ENCODE results near the gene HDAC9. TPM values are rescaled to one million over a fixed set of nuclear protein-coding genes. Genes with fewer than 3 reads are reported as not detected.

HDAC9 gene
- total RNA-seq, 2 experiments from 2014 or later, result not detected

GRCh38 chr7:18471476-18472160 is 23.9 kb upstream of the HDAC9 start:
- Mint-ChIP-seq H3K9me3 (no peaks in the 10 kb centered on the region), H3K36me3 (ENCODE audit: low read depth) (no peaks in the 10 kb centered on the region), H3K4me1 (ENCODE audit: low read depth) (no peaks in the 10 kb centered on the region), H3K27ac (no peak overlapping the region), H3K27me3 (ENCODE audit: low read depth) (no peaks in the 10 kb centered on the region), H3K4me3 (no peak overlapping the region)
- DNase-seq, result no peak
- intact Hi-C loops (cut with micrococcal nuclease), result no loop called here
- CTCF ChIA-PET, result interaction anchor here (0.6 kb wide), 1 partner anchor 119 kb away, joined by 3 read pairs; no protein-coding TSS in a partner anchor

- Mint-ChIP-seq H3K4me1 (ENCODE audit: low read depth) (no peaks in the 10 kb centered on the region), H3K4me3 (no peak overlapping the region), H3K27ac (no peak overlapping the region), H3K36me3 (ENCODE audit: low read depth) (no peaks in the 10 kb centered on the region), H3K27me3 (ENCODE audit: low read depth) (no peaks in the 10 kb centered on the region), H3K9me3 (no peaks in the 10 kb centered on the region)
- intact Hi-C loops (cut with micrococcal nuclease), result no loop called here
- CTCF ChIA-PET, result no interaction called here
- DNase-seq, result no peak
Observed at GRCh38 chr7:18472161-18472483, 23.4 kb upstream of the HDAC9 start.

GRCh38 chr7:18473119-18473518 is 22.4 kb upstream of the HDAC9 start:
- no peak overlapping the region for H3K27ac Mint-ChIP-seq
- no peak for DNase-seq

DNA sequence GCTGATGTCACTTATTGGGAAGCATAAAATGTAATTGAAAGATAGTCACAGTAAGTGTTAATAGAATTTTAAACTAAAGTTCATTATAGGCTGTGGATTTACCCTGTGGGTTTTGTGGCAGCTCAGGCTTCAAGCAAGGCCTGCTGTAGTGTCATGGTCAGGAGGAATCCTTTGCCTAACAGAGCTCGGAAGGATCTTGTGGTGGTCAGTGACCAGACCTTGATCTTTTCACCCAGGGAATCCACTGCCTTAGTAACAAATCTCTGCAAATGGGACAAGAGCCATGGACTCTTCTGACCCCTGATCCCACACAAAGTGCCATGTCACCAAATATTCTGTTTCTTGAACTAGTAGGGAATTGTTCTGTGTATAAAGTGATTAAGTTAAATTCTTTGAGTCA is 20.6 kb upstream of the HDAC9 start:
- no peaks in the 10 kb centered on the region for H3K4me1 Mint-ChIP-seq (ENCODE audit: low read depth)
- no peaks in the 10 kb centered on the region for H3K36me3 Mint-ChIP-seq (ENCODE audit: low read depth)
- no peak for DNase-seq
- no peaks in the 10 kb centered on the region for H3K9me3 Mint-ChIP-seq
- H3K27me3 Mint-ChIP-seq (ENCODE audit: low read depth), result no peaks in the 10 kb centered on the region
- no peak overlapping the region for H3K4me3 Mint-ChIP-seq
- H3K27ac Mint-ChIP-seq, result no peak overlapping the region
- intact Hi-C loops (cut with micrococcal nuclease), result no loop called here
- CTCF ChIA-PET, result no interaction called here

More at GRCh38 chr7:18473119-18473518, 22.4 kb upstream of the HDAC9 start:
- intact Hi-C loops (cut with micrococcal nuclease), result no loop called here
- Mint-ChIP-seq H3K36me3 (ENCODE audit: low read depth) (no peaks in the 10 kb centered on the region), H3K4me1 (ENCODE audit: low read depth) (no peaks in the 10 kb centered on the region), H3K27me3 (ENCODE audit: low read depth) (no peaks in the 10 kb centered on the region), H3K4me3 (no peak overlapping the region), H3K9me3 (no peaks in the 10 kb centered on the region)
- CTCF ChIA-PET, result no interaction called here

- DNase-seq, result no peak
- CTCF ChIA-PET, result no interaction called here
- Mint-ChIP-seq H3K4me3 (no peak overlapping the region), H3K27ac (no peak overlapping the region), H3K4me1 (ENCODE audit: low read depth) (no peaks in the 10 kb centered on the region), H3K36me3 (ENCODE audit: low read depth) (no peaks in the 10 kb centered on the region), H3K27me3 (ENCODE audit: low read depth) (no peaks in the 10 kb centered on the region), H3K9me3 (no peaks in the 10 kb centered on the region)
- intact Hi-C loops (cut with micrococcal nuclease), result no loop called here
Observed at GRCh38 chr7:18475488-18475887, 20.1 kb upstream of the HDAC9 start.

DNA sequence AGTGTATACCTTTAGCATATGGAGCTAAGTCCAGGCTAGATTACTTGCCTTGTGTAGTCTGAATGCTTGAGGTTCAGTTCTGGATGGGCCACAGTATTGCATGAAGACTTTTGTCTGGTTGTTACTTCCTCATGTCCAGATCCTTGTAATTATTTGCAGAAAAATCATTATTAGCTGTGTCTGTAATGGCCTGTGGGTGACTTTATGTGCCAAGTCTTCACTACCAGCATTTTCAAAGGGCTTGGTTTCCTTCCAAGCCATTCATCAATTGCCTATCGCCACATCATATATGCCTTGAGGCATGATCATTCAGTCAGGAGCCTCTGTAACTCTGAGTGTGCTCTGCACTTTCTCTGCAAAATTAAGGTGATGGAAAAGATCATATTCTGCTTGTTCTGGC is 13.8 kb upstream of the HDAC9 start:
- no peak for DNase-seq
- no peaks in the 10 kb centered on the region for H3K4me1 Mint-ChIP-seq (ENCODE audit: low read depth)
- CTCF ChIA-PET, result no interaction called here

GRCh38 chr7:18488049-18488448 is 7.5 kb upstream of the HDAC9 start:
- Mint-ChIP-seq H3K27me3 (ENCODE audit: low read depth) (no peaks in the 10 kb centered on the region), H3K4me3 (no peak overlapping the region), H3K27ac (no peak overlapping the region), H3K9me3 (no peaks in the 10 kb centered on the region), H3K4me1 (ENCODE audit: low read depth) (no peaks in the 10 kb centered on the region), H3K36me3 (ENCODE audit: low read depth) (no peaks in the 10 kb centered on the region)
- no peak for DNase-seq
- CTCF ChIA-PET, result no interaction called here
- intact Hi-C loops (cut with micrococcal nuclease), result no loop called here

More for the DNA sequence above, 13.8 kb upstream of the HDAC9 start:
- no peaks in the 10 kb centered on the region for H3K9me3 Mint-ChIP-seq
- H3K27ac Mint-ChIP-seq, result no peak overlapping the region
- no peak overlapping the region for H3K4me3 Mint-ChIP-seq
- H3K27me3 Mint-ChIP-seq (ENCODE audit: low read depth), result no peaks in the 10 kb centered on the region
- intact Hi-C loops (cut with micrococcal nuclease), result no loop called here
- no peaks in the 10 kb centered on the region for H3K36me3 Mint-ChIP-seq (ENCODE audit: low read depth)

- CTCF ChIA-PET, result no interaction called here
- H3K27ac Mint-ChIP-seq, result no peak overlapping the region
- no peaks in the 10 kb centered on the region for H3K4me1 Mint-ChIP-seq (ENCODE audit: low read depth)
- DNase-seq, result no peak
- H3K9me3 Mint-ChIP-seq, result no peaks in the 10 kb centered on the region
- no peaks in the 10 kb centered on the region for H3K27me3 Mint-ChIP-seq (ENCODE audit: low read depth)
- intact Hi-C loops (cut with micrococcal nuclease), result no loop called here
- no peak overlapping the region for H3K4me3 Mint-ChIP-seq
- H3K36me3 Mint-ChIP-seq (ENCODE audit: low read depth), result no peaks in the 10 kb centered on the region
Observed at GRCh38 chr7:18489624-18490023, 5.9 kb upstream of the HDAC9 start.

GRCh38 chr7:18491871-18492270 is 3.7 kb upstream of the HDAC9 start:
- CTCF ChIA-PET, result interaction anchor here (0.6 kb wide), 1 partner anchor 30 kb away, joined by 3 read pairs; no protein-coding TSS in a partner anchor
- H3K27ac Mint-ChIP-seq, result no peak overlapping the region
- H3K27me3 Mint-ChIP-seq (ENCODE audit: low read depth), result peaks cover 3% of the 10 kb centered on the region
- no peak for DNase-seq
- H3K9me3 Mint-ChIP-seq, result no peaks in the 10 kb centered on the region
- intact Hi-C loops (cut with micrococcal nuclease), result no loop called here
- H3K36me3 Mint-ChIP-seq (ENCODE audit: low read depth), result no peaks in the 10 kb centered on the region
- peaks cover 8% of the 10 kb centered on the region for H3K4me1 Mint-ChIP-seq (ENCODE audit: low read depth)
- H3K4me3 Mint-ChIP-seq, result no peak overlapping the region

DNA sequence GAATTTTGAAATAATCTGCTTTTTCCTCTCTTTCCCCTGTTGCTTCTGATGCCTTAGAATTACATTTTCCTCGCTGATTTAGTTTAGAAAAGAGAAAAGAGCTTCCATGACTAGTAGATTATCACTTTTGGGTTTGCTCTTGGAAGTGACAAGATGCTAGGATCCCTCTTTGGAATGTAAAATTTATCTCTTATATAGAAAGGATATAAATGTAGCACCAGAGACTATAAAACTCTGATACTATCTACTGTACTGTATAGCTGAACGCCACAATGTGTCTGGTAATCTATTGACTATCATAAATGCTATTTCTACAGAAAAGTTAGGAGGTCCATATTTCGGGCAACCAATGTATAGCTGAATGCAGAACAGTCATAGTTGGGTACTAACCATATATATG is 1.1 kb upstream of the HDAC9 start:
- H3K27me3 Mint-ChIP-seq (ENCODE audit: low read depth), result peaks cover 3% of the 10 kb centered on the region
- intact Hi-C loops (cut with micrococcal nuclease), result no loop called here
- H3K36me3 Mint-ChIP-seq (ENCODE audit: low read depth), result no peaks in the 10 kb centered on the region
- H3K9me3 Mint-ChIP-seq, result no peaks in the 10 kb centered on the region
- H3K27ac Mint-ChIP-seq, result no peak overlapping the region
- H3K4me3 Mint-ChIP-seq, result no peak overlapping the region
- CTCF ChIA-PET, result no interaction called here
- no peak for DNase-seq
- peaks cover 8% of the 10 kb centered on the region for H3K4me1 Mint-ChIP-seq (ENCODE audit: low read depth)

DNA sequence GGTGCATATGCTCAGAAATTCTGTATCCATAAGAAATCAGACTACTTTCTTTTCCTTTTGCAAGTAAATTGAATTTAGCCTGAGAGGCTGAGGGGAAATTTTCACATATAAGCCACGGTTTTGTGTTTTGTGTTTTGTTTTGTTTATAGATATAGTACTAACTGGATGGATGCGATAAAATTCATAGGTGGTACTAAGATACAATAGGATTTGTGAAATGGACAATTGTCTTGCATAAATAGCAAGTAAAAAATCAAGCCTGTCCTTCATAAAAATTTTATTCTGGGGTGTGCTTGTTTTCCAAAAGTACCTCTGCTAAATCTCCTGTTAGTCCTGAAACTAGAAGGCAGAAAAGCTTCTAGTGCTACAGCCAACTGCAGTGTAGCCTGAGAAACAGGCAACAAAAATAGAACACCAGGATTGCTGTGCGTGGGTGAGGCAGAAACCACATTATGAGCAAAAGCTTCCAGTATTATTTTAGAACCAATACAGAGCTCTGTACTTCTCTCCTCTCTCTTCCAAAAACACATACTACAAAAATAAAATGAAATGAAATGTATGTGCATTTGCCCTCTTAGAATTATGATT is 634 bp upstream of the HDAC9 start:
- intact Hi-C loops (cut with micrococcal nuclease), result no loop called here
- no peak overlapping the region for H3K4me3 Mint-ChIP-seq
- CTCF ChIA-PET, result no interaction called here
- no peaks in the 10 kb centered on the region for H3K36me3 Mint-ChIP-seq (ENCODE audit: low read depth)
- peaks cover 3% of the 10 kb centered on the region for H3K27me3 Mint-ChIP-seq (ENCODE audit: low read depth)
- H3K4me1 Mint-ChIP-seq (ENCODE audit: low read depth), result peaks cover 8% of the 10 kb centered on the region
- H3K9me3 Mint-ChIP-seq, result no peaks in the 10 kb centered on the region
- no peak overlapping the region for H3K27ac Mint-ChIP-seq
- DNase-seq, result peak; percentile 13

DNA sequence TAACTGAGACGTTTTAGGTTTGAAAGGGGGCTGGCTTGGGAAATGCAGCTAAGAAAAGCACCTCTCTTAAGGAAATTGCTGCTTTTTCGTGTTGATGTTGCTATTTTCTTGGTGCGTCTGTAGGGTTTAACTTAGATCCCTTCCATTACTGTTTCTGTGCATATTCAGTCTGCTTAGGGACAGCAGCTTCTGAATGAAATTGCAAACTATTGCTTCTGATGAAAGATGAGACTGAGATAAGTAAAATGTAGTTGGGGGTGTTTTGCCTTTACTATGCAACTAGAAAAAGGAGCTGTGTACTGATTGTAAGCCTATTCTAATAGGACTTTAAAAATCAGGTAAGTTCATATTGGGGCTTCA is 772 bp downstream of the HDAC9 start:
- intact Hi-C loops (cut with micrococcal nuclease), result no loop called here
- CTCF ChIA-PET, result no interaction called here
- no peak for DNase-seq
- peaks cover 3% of the 10 kb centered on the region for H3K27me3 Mint-ChIP-seq (ENCODE audit: low read depth)
- peaks cover 8% of the 10 kb centered on the region for H3K4me1 Mint-ChIP-seq (ENCODE audit: low read depth)
- no peak overlapping the region for H3K27ac Mint-ChIP-seq
- no peaks in the 10 kb centered on the region for H3K36me3 Mint-ChIP-seq (ENCODE audit: low read depth)
- no peak overlapping the region for H3K4me3 Mint-ChIP-seq
- no peaks in the 10 kb centered on the region for H3K9me3 Mint-ChIP-seq

- Mint-ChIP-seq H3K27ac (no peak overlapping the region), H3K9me3 (no peaks in the 10 kb centered on the region), H3K27me3 (ENCODE audit: low read depth) (peaks cover 3% of the 10 kb centered on the region), H3K4me3 (no peak overlapping the region), H3K4me1 (ENCODE audit: low read depth) (peaks cover 8% of the 10 kb centered on the region), H3K36me3 (ENCODE audit: low read depth) (no peaks in the 10 kb centered on the region)
- CTCF ChIA-PET, result no interaction called here
- DNase-seq, result no peak
- intact Hi-C loops (cut with micrococcal nuclease), result no loop called here
Observed at GRCh38 chr7:18497082-18497481, 1.5 kb downstream of the HDAC9 start.
